Measurements from ENCODE around the gene CCR9.

- TF ChIP-seq CTCF (conservative IDR thresholded peaks at IDR 0.05; ENCODE audit: low read length) (no peak), EZH2phosphoT487 (IDR thresholded peaks at IDR 0.05; ENCODE audit: borderline replicate concordance) (no peak)
These were observed 60.5 kb downstream of the CCR9 start for GRCh38 chr3:45946875-45947274.

Data from Loucy (cell line).